ENCODE data around the gene DCAF8L2. TPM values are rescaled to one million over a fixed set of nuclear protein-coding genes. Genes with fewer than 3 reads are reported as not detected.

DCAF8L2 gene
- total and polyA plus RNA-seq, 9 of the 15 experiments (the other 6 are each of a cell fraction or from before 2014, with no cell fraction given), result not detected

DNA sequence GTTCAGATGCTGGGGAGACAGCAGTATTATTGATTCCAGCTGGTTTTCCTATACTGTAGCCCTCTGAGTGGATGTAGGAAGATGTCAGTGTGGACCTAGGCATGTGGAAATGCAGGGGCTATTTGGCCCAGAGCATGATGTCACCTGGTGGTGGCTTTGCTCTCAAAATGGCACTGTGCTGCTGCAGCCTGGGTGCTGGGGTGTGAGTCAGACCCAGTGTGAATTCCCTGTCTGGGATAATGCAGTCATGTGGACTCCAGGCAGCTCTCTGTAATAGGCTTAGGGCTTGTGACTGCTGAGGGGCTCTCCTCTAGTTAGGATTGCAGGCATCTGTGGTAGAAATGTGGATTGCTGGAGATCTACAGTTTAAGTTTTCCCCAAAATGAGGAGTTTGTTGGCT is 70.7 kb downstream of the DCAF8L2 start:
- Histone ChIP-seq H3K27me3 (ENCODE audit: control insufficient read depth in 2 of 2, insufficient read depth in 2 of 2, low read length in 2 of 2) (no peaks in the 10 kb centered on the region), H4K20me1 (replicated peaks; ENCODE audit: control insufficient read depth, insufficient read depth, low read length) (no peaks in the 10 kb centered on the region), H3K9ac (ENCODE audit: insufficient read depth in 1 of 2, low read depth in 2 of 2, low read length in 2 of 2) (no peak overlapping the region), H3K9me1 (ENCODE audit: control insufficient read depth, insufficient read depth, low read length) (no peaks in the 10 kb centered on the region), H3K4me3 (no peak overlapping the region), H3K27ac (ENCODE audit: extremely low read depth, low read depth, low read length) (no peak overlapping the region), H3K4me2 (ENCODE audit: insufficient read depth, low read length) (no peak overlapping the region), H3K9me3 (replicated peaks; ENCODE audit: control insufficient read depth, insufficient read depth, low read depth, low read length) (no peaks in the 10 kb centered on the region), H3K4me1 (replicated peaks in 1 of 2; ENCODE audit: control insufficient read depth in 2 of 2, insufficient read depth in 2 of 2, low read length in 2 of 2) (no peaks in the 10 kb centered on the region), H3K79me2 (ENCODE audit: control insufficient read depth, insufficient read depth, low read length) (no peaks in the 10 kb centered on the region), H3K36me3 (ENCODE audit: control insufficient read depth, insufficient read depth, low read length) (no peaks in the 10 kb centered on the region), H2AFZ (ENCODE audit: low read depth, low read length) (no peak overlapping the region)
- in situ Hi-C loops (cut with MboI) (no loop called here), intact Hi-C loops (cut with micrococcal nuclease) (no loop called here)
- BruUV-seq (replicated peaks), result no TSS peak
- FAIRE-seq (no peak), ATAC-seq (no peak), DNase-seq (ENCODE audit: extremely low read depth in 1 of 4, low spot score in 3 of 4) (no peak)
- ChIA-PET CTCF (ENCODE audit: low intra/inter-chr PET ratio) (no interaction called here), POLR2A (no interaction called here)
- TF ChIP-seq GTF2A2 (tag; IDR thresholded peaks at IDR 0.05), result no peak
- TF ChIP-seq, protein P1, sequence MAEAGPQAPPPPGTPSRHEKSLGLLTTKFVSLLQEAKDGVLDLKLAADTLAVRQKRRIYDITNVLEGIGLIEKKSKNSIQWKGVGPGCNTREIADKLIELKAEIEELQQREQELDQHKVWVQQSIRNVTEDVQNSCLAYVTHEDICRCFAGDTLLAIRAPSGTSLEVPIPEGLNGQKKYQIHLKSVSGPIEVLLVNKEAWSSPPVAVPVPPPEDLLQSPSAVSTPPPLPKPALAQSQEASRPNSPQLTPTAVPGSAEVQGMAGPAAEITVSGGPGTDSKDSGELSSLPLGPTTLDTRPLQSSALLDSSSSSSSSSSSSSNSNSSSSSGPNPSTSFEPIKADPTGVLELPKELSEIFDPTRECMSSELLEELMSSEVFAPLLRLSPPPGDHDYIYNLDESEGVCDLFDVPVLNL (CRISPR knock-in tag; IDR thresholded peaks at IDR 0.05; ENCODE audit: low read depth), result no peak
- TF ChIP-seq ZNF280A (IDR thresholded peaks at IDR 0.05; ENCODE audit: low read depth, partially characterized antibody), result no peak
- no peak for TF ChIP-seq PTTG1 (tag; IDR thresholded peaks at IDR 0.05; ENCODE audit: low read depth)
- TF ChIP-seq ZNF655 (CRISPR knock-in tag; IDR thresholded peaks at IDR 0.05), result no peak
- TF ChIP-seq EWSR1 (IDR thresholded peaks at IDR 0.05; ENCODE audit: borderline replicate concordance, low read depth, partially characterized antibody), result no peak
- TF ChIP-seq HCFC1 (IDR thresholded peaks at IDR 0.05; ENCODE audit: low read depth, low read length), result no peak
- no peak for TF ChIP-seq SREBF2 (CRISPR knock-in tag; IDR thresholded peaks at IDR 0.05)
- no peak for TF ChIP-seq MAFK (IDR thresholded peaks at IDR 0.05; ENCODE audit: low read length)
- no peak for TF ChIP-seq CSDE1 (IDR thresholded peaks at IDR 0.05)
- no peak for TF ChIP-seq ASH1L (IDR thresholded peaks at IDR 0.05; ENCODE audit: borderline replicate concordance, low read depth, partially characterized antibody)
- TF ChIP-seq ZNF561 (CRISPR knock-in tag; conservative IDR thresholded peaks at IDR 0.05), result no peak
- TF ChIP-seq STAG1 (CRISPR knock-in tag; IDR thresholded peaks at IDR 0.05; ENCODE audit: borderline replicate concordance), result no peak

All from K562 (cell line).